ENCODE results near the gene COL15A1. TPM values are rescaled to one million over a fixed set of nuclear protein-coding genes. Genes with fewer than 3 reads are reported as not detected.

The COL15A1 gene
- total RNA-seq, 1 experiment from 2014 or later: 0.04 TPM

- H3K4me1 ChIP-seq (ENCODE audit: insufficient read depth, low read length, poor library complexity, severe bottlenecking): no peaks in the 10 kb centered on the region
- H3K27ac ChIP-seq (ENCODE audit: low read depth, low read length, poor library complexity, severe bottlenecking): no peak overlapping the region
- intact Hi-C loops (cut with micrococcal nuclease; ENCODE audit: unreplicated experiment): no loop called here
- peaks cover 16% of the 10 kb centered on the region for H3K27me3 ChIP-seq (replicated peaks; ENCODE audit: insufficient read depth, low read depth, low read length, poor library complexity)
- POLR2A ChIA-PET (ENCODE audit: low non-redundant PET): no interaction called here
- CTCF ChIA-PET: no interaction called here
- DNase-seq (ENCODE audit: low spot score): no peak
- no peaks in the 10 kb centered on the region for H3K9me3 ChIP-seq (ENCODE audit: low read depth, low read length, poor library complexity, severe bottlenecking)
- BruUV-seq (replicated peaks): no TSS peak
- TF ChIP-seq, protein P1, sequence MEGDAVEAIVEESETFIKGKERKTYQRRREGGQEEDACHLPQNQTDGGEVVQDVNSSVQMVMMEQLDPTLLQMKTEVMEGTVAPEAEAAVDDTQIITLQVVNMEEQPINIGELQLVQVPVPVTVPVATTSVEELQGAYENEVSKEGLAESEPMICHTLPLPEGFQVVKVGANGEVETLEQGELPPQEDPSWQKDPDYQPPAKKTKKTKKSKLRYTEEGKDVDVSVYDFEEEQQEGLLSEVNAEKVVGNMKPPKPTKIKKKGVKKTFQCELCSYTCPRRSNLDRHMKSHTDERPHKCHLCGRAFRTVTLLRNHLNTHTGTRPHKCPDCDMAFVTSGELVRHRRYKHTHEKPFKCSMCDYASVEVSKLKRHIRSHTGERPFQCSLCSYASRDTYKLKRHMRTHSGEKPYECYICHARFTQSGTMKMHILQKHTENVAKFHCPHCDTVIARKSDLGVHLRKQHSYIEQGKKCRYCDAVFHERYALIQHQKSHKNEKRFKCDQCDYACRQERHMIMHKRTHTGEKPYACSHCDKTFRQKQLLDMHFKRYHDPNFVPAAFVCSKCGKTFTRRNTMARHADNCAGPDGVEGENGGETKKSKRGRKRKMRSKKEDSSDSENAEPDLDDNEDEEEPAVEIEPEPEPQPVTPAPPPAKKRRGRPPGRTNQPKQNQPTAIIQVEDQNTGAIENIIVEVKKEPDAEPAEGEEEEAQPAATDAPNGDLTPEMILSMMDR (conservative IDR thresholded peaks at IDR 0.05; ENCODE audit: low read depth, low read length): no peak
- no peak for TF ChIP-seq EZH2 (IDR thresholded peaks at IDR 0.05; ENCODE audit: borderline replicate concordance, low read depth, low read length, poor library complexity, severe bottlenecking)
- H3K36me3 ChIP-seq (ENCODE audit: insufficient read depth, low read length, poor library complexity, severe bottlenecking): no peaks in the 10 kb centered on the region
- H3K4me3 ChIP-seq (ENCODE audit: low read depth, low read length, poor library complexity, severe bottlenecking): no peak overlapping the region
These were observed 118.8 kb downstream of the COL15A1 start for GRCh38 chr9:99062549-99062948.

GRCh38 chr9:99063522-99063921 lies 119.8 kb downstream of the COL15A1 start:
- TF ChIP-seq, protein P1 (conservative IDR thresholded peaks at IDR 0.05; ENCODE audit: low read depth, low read length): no peak
- TF ChIP-seq EZH2 (IDR thresholded peaks at IDR 0.05; ENCODE audit: borderline replicate concordance, low read depth, low read length, poor library complexity, severe bottlenecking): no peak
- DNase-seq (ENCODE audit: low spot score): no peak
- no peak overlapping the region for H3K27ac ChIP-seq (ENCODE audit: low read depth, low read length, poor library complexity, severe bottlenecking)
- CTCF ChIA-PET: no interaction called here
- BruUV-seq (replicated peaks): no TSS peak
- intact Hi-C loops (cut with micrococcal nuclease; ENCODE audit: unreplicated experiment): no loop called here
- no peaks in the 10 kb centered on the region for H3K9me3 ChIP-seq (ENCODE audit: low read depth, low read length, poor library complexity, severe bottlenecking)
- no peak overlapping the region for H3K4me3 ChIP-seq (ENCODE audit: low read depth, low read length, poor library complexity, severe bottlenecking)
- no peaks in the 10 kb centered on the region for H3K4me1 ChIP-seq (ENCODE audit: insufficient read depth, low read length, poor library complexity, severe bottlenecking)
- POLR2A ChIA-PET (ENCODE audit: low non-redundant PET): no interaction called here
- no peaks in the 10 kb centered on the region for H3K36me3 ChIP-seq (ENCODE audit: insufficient read depth, low read length, poor library complexity, severe bottlenecking)
- H3K27me3 ChIP-seq (replicated peaks; ENCODE audit: insufficient read depth, low read depth, low read length, poor library complexity): peaks cover 16% of the 10 kb centered on the region

GRCh38 chr9:99066571-99066970 lies 122.9 kb downstream of the COL15A1 start:
- no peak for DNase-seq (ENCODE audit: low spot score)
- peaks cover 8% of the 10 kb centered on the region for H3K4me1 ChIP-seq (ENCODE audit: insufficient read depth, low read length, poor library complexity, severe bottlenecking)
- no TSS peak for BruUV-seq (replicated peaks)
- TF ChIP-seq EZH2 (IDR thresholded peaks at IDR 0.05; ENCODE audit: borderline replicate concordance, low read depth, low read length, poor library complexity, severe bottlenecking): no peak
- TF ChIP-seq, protein P1 (conservative IDR thresholded peaks at IDR 0.05; ENCODE audit: low read depth, low read length): no peak
- no peak overlapping the region for H3K27ac ChIP-seq (ENCODE audit: low read depth, low read length, poor library complexity, severe bottlenecking)
- H3K4me3 ChIP-seq (ENCODE audit: low read depth, low read length, poor library complexity, severe bottlenecking): no peak overlapping the region
- no peaks in the 10 kb centered on the region for H3K9me3 ChIP-seq (ENCODE audit: low read depth, low read length, poor library complexity, severe bottlenecking)
- ChIA-PET CTCF (no interaction called here), POLR2A (ENCODE audit: low non-redundant PET) (no interaction called here)
- intact Hi-C loops (cut with micrococcal nuclease; ENCODE audit: unreplicated experiment): no loop called here
- no peaks in the 10 kb centered on the region for H3K36me3 ChIP-seq (ENCODE audit: insufficient read depth, low read length, poor library complexity, severe bottlenecking)
- peaks cover 13% of the 10 kb centered on the region for H3K27me3 ChIP-seq (replicated peaks; ENCODE audit: insufficient read depth, low read depth, low read length, poor library complexity)

All from A673 (cell line).